Heart right ventricle (tissue), 16 donors: ENCODE data around the gene SLC44A2. TPM values are rescaled to one million over a fixed set of nuclear protein-coding genes. Genes with fewer than 3 reads are reported as not detected.

ENCODE experiments used
- ATAC-seq, 8 donors: fragments of 200-7000 bp; cut with Tn5 transposase; one replicate each; pipeline ENCODE4 v1.9.1; 2020; ENCODE audit warnings: mild to moderate bottlenecking in 8 of 8, moderate library complexity in 8 of 8, moderate number of reproducible peaks in 1 of 8
- DNase-seq, 2 donors: peaks; one replicate each; pipeline ENCODE4 v3.0.0-alpha.2; 2020
- H3K27ac ChIP-seq, 10 donors: fragments of 200-600 bp; sonication (generic) in 2 of 10; one replicate each; pipeline versions ENCODE4 v1.5.0 to v1.8.0; 2020 to 2022; ENCODE audit warnings: mild to moderate bottlenecking in 3 of 10
- H3K27me3 ChIP-seq, 7 donors: fragments of 200-600 bp; one replicate each; pipeline ENCODE4 v1.8.0; 2021 to 2022; ENCODE audit warnings: mild to moderate bottlenecking in 2 of 7
- H3K36me3 ChIP-seq, 9 donors: fragments of 200-600 bp; sonication (generic) in 1 of 9; one replicate each; pipeline versions ENCODE4 v1.5.0 to v1.8.0; 2020 to 2022; ENCODE audit warnings: mild to moderate bottlenecking in 2 of 9
- H3K4me1 ChIP-seq, 9 donors: fragments of 200-600 bp; sonication (generic) in 1 of 9; one replicate each; pipeline versions ENCODE4 v1.5.0 to v1.8.0; 2020 to 2022; ENCODE audit warnings: mild to moderate bottlenecking in 4 of 9
- H3K4me3 ChIP-seq, 10 donors: fragments of 200-600 bp; sonication (generic) in 2 of 10; one replicate each; pipeline versions ENCODE4 v1.5.0 to v1.8.0; 2020 to 2022; ENCODE audit warnings: mild to moderate bottlenecking in 7 of 10, moderate library complexity in 2 of 10
- H3K9me3 ChIP-seq, 11 donors: fragments of 200-600 bp in 10 of 11; sonication (generic) in 2 of 11; one replicate each; pipeline versions ENCODE4 v1.5.0 to v1.8.0; 2013 to 2022; ENCODE audit warnings: mild to moderate bottlenecking in 2 of 11, control low read depth in 1 of 11, moderate library complexity in 1 of 11
- CTCF ChIP-seq, 9 donors: fragments of 200-600 bp; sonication (generic) in 2 of 9; IDR thresholded peaks; one replicate each; pipeline versions ENCODE4 v1.5.0 to v1.8.0; 2021 to 2022; ENCODE audit warnings: antibody characterized with exemption in 9 of 9, mild to moderate bottlenecking in 5 of 9, moderate library complexity in 1 of 9
- WGBS, 2 donors: extraction: QIAGEN DNeasy Blood & Tissue Kit; methylation state at CpG; one replicate each; pipeline ENCODE4 v1.1.7; 2013; ENCODE audit warnings: inconsistent platforms in 1 of 2; 5-methylcytosine and 5-hydroxymethylcytosine counted together
- intact Hi-C, 10 donors: fragments of 100-400 bp; cut with DNase I; formaldehyde crosslinking; loops; one replicate each; pipeline versions ENCODE4 v1.11.1 to v1.14.2; 2022
- polyA plus RNA-seq, 2 donors: library from polyadenylated mRNA; stranded (reverse); fragments of 200-250 nt; gene quantifications; one replicate each; pipeline ENCODE4 v1.2.3, GENCODE V29; 2013
- total RNA-seq, 10 donors: library from RNA; stranded (reverse); fragmentation: NEBNext Ultra II Directional in 3 of 10; extraction: Animal tissue kit (Norgen Biotek cat#: 25700) in 3 of 10; gene quantifications; one replicate each; pipeline versions ENCODE4 v1.2.1 to v1.2.4, GENCODE V29; 2021 to 2023
- donor health status: Arrhythmogenic right ventricular cardiomyopathy.
- donor health status: ischemic (EF 13 %, LVEDD 7.1; RV severe dilation, severe dysfunction).
- donor health status: healthy with polysubstance abuse.
- donor health status: DM: no; HTN: yes; CAD: no.
- donor health status: DM: no; HTN: no; CAD: no.
- donor health status: ischemic (EF 25% LVEDD 6.9; RV normal size, moderate dysfunction).
- donor health status: ischemic (EF 25% LVEDD 5.7; RV mildly dilated, moderate dysfunction).
- donor health status: healthy.
- donor health status: DM: yes; HTN: yes; CAD: no.
- donor health status: Ischemic cardiomyopathy.
- donor health status: ischemic (EF 35%, LVEDD 5.7; RV mildly dilated, moderate dysfunction).
- donor health status: nonischemic (EF 11% LVEDD 7.7; RV severe dilation, severe dysfunction).
- donor health status: DM: yes; HTN: yes; CAD: no.
- donor health status: PGD.
- donor health status: ischemic (EF 29% LVEDD 5.4; RV normal size, mild dysfunction).
- donor health status: nonischemic (EF 23%, LVEDD 6.1; RV moderate dilation, normal function).

The SLC44A2 gene
- total and polyA plus RNA-seq, 12 donors, result 56.2 to 114 (median 95.2) TPM

- H3K27ac ChIP-seq, result no peak overlapping the region
- peaks cover 0 to 13% (median 0%) of the 10 kb centered on the region in 9 donors for H3K4me1 ChIP-seq
- TF ChIP-seq CTCF (IDR thresholded peaks at IDR 0.05), result no peak
- no peak for ATAC-seq
- DNase-seq, result no peak
- WGBS, 2 donors, result 90 to 93% methylated on average over 13 of the region's 13 CpGs
- H3K9me3 ChIP-seq, result no peaks in the 10 kb centered on the region
- no peaks in the 10 kb centered on the region for H3K36me3 ChIP-seq
- H3K4me3 ChIP-seq, result no peak overlapping the region
- peaks cover 0 to 12% (median 6%) of the 10 kb centered on the region in 7 donors for H3K27me3 ChIP-seq
- intact Hi-C loops, result loop anchor here in 5 of 10 donors (1.0 to 10.0 kb wide), 3 partner anchors 62 to 213 kb away; no protein-coding TSS in a partner anchor
Observed at GRCh38 chr19:10582091-10582490, 43.3 kb upstream of the SLC44A2 start.

GRCh38 chr19:10583036-10583776 is 42.1 kb upstream of the SLC44A2 start:
- intact Hi-C loops, result loop anchor here in 5 of 10 donors (5.0 to 10.0 kb wide), 2 partner anchors 114 to 212 kb away; no protein-coding TSS in a partner anchor
- H3K4me1 ChIP-seq, result peaks cover 0 to 13% (median 0%) of the 10 kb centered on the region in 9 donors
- DNase-seq (no peak), ATAC-seq (no peak)
- WGBS, 2 donors, result 80 to 88% methylated on average over 9 of the region's 9 CpGs
- H3K36me3 ChIP-seq, result no peaks in the 10 kb centered on the region
- peaks cover 0 to 21% (median 17%) of the 10 kb centered on the region in 7 donors for H3K27me3 ChIP-seq
- no peak for TF ChIP-seq CTCF (IDR thresholded peaks at IDR 0.05)
- H3K9me3 ChIP-seq, result no peaks in the 10 kb centered on the region
- H3K4me3 ChIP-seq, result no peak overlapping the region
- no peak overlapping the region for H3K27ac ChIP-seq

GRCh38 chr19:10586396-10586795 is 39.0 kb upstream of the SLC44A2 start:
- Histone ChIP-seq H3K4me1 (peaks cover 0 to 8% (median 0%) of the 10 kb centered on the region in 9 donors), H3K9me3 (no peaks in the 10 kb centered on the region), H3K36me3 (no peaks in the 10 kb centered on the region), H3K27me3 (peaks cover 0 to 30% (median 26%) of the 10 kb centered on the region in 7 donors), H3K27ac (no peak overlapping the region), H3K4me3 (no peak overlapping the region)
- no peak for TF ChIP-seq CTCF (IDR thresholded peaks at IDR 0.05)
- DNase-seq, result no peak
- ATAC-seq, result no peak
- intact Hi-C loops, result loop anchor here in 1 of 10 donors (10.0 kb wide), 1 partner anchor 208 kb away; no protein-coding TSS in a partner anchor
- 75 to 76% methylated on average over 6 of the region's 6 CpGs for WGBS, 2 donors

GRCh38 chr19:10587022-10587838 is 38.1 kb upstream of the SLC44A2 start, which contains the start of gene AP1M2:
Gene AP1M2, minus strand, starts transcription at chr19:10587312. Its CDS starts 81 bp downstream, at chr19:10587231.
- no peak for ATAC-seq
- H3K27me3 ChIP-seq, result peaks cover 0 to 30% (median 26%) of the 10 kb centered on the region in 7 donors
- no peaks in the 10 kb centered on the region for H3K9me3 ChIP-seq
- no peak for TF ChIP-seq CTCF (IDR thresholded peaks at IDR 0.05)
- intact Hi-C loops, result loop anchor here in 1 of 10 donors (10.0 kb wide), 1 partner anchor 208 kb away; no protein-coding TSS in a partner anchor
- H3K4me3 ChIP-seq, result no peak within 1 kb of the TSS
- WGBS, 2 donors, result 19 to 23% methylated on average over 34 to 35 of the region's 35 CpGs
- H3K4me1 ChIP-seq, result peaks cover 0 to 10% (median 0%) of the 10 kb centered on the region in 9 donors
- H3K27ac ChIP-seq, result no peak within 1 kb of the TSS
- DNase-seq, result no peak
- no peaks in the 10 kb centered on the region for H3K36me3 ChIP-seq
